ENCODE data around the gene TRIM28.

TRIM28 gene

DNA sequence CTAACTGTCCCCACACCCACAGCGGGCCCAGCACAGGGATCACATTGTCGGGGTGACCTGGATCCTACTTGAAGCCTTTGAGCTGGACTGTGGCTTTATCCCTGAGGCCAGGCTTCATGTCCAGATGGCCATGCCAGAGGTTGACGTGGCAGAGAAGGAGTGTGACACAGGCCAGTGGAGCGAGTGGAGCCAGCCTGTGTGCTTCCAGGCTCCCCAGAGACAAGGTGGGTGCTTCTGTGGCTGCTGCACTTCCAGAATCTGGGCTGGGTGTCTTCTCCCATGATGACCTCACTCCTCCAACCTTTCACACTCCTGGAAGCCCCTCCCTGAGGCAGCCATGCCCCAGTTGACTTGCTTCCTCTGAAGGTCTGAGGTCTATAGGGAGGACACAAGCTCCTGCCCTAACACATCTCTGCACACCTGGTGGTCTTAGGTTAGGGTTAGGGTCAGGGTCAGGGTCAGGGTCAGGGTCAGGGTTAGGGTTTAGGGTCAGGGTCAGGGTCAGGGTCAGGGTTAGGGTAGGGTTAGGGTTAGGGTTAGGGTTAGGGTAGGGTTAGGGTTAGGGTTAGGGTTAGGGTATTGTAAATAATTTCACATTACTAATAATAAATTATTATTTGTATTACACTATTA is 42.4 kb downstream of the TRIM28 start:
- no peak overlapping the region for H3K27ac Mint-ChIP-seq
- DNase-seq: no peak
- no peaks in the 10 kb centered on the region for H3K9me3 Mint-ChIP-seq
- H3K4me1 Mint-ChIP-seq: peaks cover 13% of the 10 kb centered on the region
- ATAC-seq: no peak
- H3K27me3 Mint-ChIP-seq: no peaks in the 10 kb centered on the region
- H3K4me3 Mint-ChIP-seq: no peak overlapping the region

Data from stimulated activated naive CD8-positive, alpha-beta T cell treated with anti-CD3 and anti-CD28 coated beads, Interleukin-15, amount 100 ng/mL, for 72 hours (primary cell).